Hepatocyte (in vitro differentiated cells): ENCODE results near the gene PIK3C2B.

Source experiments
- CTCF ChIP-seq: fragments of 200-600 bp; sonication (generic); IDR thresholded peaks from 2 replicates; pipeline ENCODE4 v1.5.1; 2016; ENCODE audit warnings: antibody characterized with exemption, mild to moderate bottlenecking; ENCODE audit not compliant: poor library complexity
- EZH2 ChIP-seq: fragments of 200-600 bp; sonication (generic); IDR thresholded peaks from 2 replicates; pipeline ENCODE4 v1.6.1; 2016; ENCODE audit warnings: antibody characterized with exemption, mild to moderate bottlenecking, borderline replicate concordance
- EZH2phosphoT487 ChIP-seq: fragments of 200-600 bp; sonication (generic); IDR thresholded peaks from one replicate; pipeline ENCODE4 v1.6.1; 2018; ENCODE audit warnings: antibody characterized with exemption, mild to moderate bottlenecking, low read depth, moderate library complexity; ENCODE audit not compliant: unreplicated experiment, severe bottlenecking

GRCh38 chr1:204446413-204447111 is 48.0 kb downstream of the PIK3C2B start:
- TF ChIP-seq EZH2phosphoT487 (no peak), CTCF (peak; percentile 62), EZH2 (no peak)
